GOT3 (cell line): ENCODE measurements around the gene RPTOR.
A peak's percentile ranks its signal among the peaks of the same experiment; 100 is the strongest.
"Not testable (repeated sequence)": the region's sequence is repeated elsewhere in the genome, so short reads cannot be mapped to it uniquely, and the experiment has no call there.

Experiments
- DNase-seq: peaks from one replicate; lab custom pipeline; 2025; ENCODE audit warnings: mixed read lengths; lab: John Stamatoyannopoulos, UW

Gene RPTOR

DNA sequence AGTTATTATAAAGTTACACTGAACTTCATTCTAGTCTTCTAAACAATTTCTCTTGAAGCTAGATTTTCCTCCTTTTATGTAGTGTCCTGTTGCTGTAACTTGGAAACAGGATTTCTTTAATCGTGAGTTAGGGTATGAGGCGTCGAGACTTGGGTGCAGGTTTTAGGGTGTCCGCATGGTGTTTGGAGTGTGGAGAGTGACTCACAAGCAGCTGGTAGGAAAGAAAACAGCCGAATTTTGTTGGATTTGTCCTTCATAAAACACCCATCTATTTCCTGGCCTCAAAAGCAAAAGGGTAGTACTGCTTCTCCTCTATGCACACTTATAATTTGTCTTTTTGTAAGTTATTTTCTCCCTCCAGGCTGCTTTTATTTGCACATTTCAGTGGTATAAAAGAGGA lies 1.6 kb downstream of the RPTOR start:
- no peak for DNase-seq

DNA sequence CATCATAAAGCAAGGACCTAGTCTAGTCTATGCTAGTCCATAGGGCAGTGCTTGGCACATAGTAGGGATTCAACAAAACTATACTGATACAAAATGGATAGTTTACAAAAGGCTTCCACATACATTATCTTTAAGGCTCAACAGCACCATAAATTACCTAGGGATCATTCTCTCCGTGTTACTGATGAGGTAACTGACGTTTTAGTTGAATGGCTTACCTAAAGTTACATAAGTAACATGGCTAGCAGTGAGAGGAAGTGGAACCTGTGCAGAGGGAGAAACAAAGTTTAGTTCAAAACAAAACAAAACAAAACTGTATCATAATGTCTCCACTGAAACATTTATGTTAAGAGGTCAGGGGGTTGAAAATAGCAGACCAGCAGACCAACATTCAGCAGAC lies 7.9 kb downstream of the RPTOR start:
- DNase-seq, result no peak

DNA sequence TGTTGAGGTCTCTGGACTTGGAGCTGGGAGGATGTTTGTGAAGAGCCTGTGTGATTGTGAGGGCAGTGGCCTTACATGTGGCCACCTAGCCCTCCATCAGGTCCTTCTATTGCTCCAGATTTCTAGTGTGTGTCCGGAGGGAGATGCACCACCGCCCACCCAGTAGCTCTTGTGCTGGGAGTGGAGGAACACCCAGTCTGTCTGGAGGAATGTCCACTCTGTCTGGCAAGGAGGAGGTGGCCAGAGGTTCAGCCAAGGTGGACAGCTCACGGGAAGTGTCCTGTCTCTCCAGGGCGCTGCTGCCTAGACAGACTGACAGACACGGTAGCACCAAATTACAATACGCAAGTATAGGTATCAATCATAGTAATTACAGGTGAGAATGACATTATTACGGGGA lies 10.6 kb downstream of the RPTOR start:
- DNase-seq, result no peak

DNA sequence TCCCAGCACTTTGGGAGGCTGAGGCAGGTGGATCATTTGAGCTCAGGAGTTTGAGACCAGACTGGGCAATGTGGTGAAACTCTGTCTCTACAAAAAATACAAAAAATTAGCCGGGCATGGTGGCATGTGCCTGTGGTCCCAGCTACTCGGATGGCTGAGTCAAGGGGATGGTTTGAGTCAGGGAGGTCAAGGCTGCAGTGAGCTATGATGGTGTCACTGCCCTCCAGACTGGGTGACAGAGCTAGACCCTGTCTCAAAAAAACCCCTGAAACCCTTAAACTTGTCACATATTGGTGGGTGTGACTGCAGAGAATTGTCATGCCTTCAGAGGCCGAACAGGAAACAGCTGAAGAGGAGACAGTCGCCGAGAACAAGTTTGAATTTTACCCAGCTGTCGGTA lies 13.4 kb downstream of the RPTOR start:
- no peak for DNase-seq

DNA sequence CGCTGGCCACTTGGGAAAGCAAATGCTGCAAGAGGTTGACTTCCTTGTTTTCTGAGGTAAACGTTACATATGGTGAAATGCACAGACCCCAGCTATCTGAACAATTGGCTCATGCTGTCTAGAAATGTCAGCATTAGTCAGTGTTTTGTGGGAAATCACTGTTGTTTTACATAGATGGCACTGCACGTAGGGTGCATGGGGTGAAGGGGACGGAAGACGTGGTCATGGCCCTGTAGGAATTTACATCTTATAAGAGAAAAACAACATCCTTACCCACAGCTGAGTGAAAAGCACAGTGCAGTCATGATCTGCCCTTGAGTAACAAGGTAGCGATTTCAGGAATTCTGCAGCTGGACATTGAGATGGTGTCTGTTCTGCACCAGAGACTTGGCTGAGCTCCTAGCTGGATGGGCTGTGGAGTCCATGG lies 15.2 kb downstream of the RPTOR start:
- no peak for DNase-seq

DNA sequence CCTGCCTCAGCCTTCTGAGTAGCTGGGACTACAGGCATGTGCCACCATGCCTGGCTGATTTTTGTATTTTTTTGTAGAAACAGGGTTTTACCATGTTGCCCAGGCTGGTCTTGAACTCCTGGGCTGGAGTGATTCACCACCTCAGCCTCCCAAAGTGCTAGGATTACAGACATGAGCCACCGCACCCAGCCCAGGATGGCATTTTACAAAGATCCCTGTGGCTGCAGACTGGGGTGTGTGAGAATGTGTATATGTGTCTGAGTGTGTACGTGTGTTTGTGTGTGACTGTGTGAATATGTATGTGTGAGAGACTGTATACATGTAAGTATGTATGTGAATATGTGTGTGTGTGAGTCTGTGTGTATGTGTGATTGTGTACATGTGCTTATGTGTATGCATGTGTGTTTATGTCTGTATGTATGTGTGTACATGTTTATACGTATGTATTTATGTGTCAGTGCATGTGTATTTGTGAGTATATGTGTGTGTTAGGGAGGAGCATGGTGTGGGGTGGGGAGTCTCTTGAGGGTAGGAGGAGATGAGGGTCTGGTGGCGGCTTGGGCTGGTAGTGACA lies 17.0 kb downstream of the RPTOR start:
- no peak for DNase-seq

DNA sequence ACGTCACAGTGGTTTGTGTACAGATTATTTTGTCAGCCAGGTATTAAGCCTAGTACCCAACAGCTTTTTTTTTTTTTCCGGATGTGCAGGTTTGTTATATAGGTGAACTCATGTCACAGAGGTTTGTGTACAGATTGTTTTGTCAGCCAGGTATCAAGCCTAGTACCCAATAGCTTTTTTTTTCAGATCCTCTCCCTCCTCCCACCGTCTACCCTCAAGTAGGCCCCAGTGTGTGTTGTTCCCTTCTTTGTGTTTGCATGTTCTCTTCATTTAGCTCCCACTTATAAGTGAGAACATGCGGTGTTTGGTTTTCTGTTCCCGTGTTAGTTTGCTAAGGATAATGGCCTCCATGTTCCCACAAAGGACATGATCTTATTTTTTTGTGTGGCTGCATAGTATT lies 19.9 kb downstream of the RPTOR start:
- DNase-seq, result no peak

DNA sequence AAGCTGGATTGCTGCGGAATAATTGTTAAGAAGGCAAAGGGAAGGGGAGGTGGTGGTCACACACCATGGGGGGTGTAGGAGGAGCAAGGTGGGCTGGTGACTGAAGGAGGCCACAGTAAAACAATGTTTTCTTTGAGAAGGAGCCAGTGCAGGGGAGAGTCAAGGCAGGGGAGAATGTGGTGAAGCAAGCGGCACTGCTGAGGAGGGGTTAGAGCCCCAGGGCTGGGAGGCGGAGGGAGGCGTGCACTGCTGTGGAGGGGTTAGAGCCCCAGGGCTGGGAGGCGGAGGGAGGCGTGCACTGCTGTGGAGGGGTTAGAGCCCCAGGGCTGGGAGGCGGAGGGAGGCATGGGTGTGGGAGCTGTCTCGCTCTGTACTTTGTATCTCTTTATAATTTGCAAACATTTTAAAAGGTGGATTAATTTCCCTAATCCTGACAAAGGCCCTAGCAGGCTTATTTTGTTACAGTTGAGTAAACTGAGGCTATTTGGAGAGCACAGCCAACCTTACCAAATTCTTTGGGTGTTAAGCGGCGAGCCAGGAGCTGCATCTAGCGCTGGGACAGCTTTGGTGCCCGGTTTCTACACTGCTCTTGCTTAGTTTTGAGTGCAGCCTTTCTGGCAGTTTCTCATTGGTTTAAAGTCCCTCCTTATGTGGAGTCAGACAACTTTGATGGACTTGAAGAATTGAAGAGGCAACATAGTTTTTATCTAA lies 20.9 kb downstream of the RPTOR start:
- DNase-seq, result no peak

DNA sequence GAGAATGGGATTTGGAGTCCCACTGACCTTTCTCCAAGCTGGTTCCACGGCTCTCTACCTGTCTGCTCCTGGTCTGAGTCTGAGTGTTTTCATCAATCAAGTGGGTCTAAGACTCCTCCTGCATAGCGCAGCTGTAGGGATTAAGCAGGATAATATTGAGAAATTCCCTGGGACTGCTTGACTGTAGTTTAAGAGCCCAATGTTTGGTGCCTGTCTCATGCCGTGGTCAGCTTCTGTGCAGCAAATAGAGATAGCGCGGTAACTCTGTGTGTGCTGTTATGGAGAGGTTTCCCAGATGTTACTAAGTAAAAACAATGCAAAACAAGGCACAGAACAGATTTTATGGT lies 21.4 kb downstream of the RPTOR start:
- no peak for DNase-seq

DNA sequence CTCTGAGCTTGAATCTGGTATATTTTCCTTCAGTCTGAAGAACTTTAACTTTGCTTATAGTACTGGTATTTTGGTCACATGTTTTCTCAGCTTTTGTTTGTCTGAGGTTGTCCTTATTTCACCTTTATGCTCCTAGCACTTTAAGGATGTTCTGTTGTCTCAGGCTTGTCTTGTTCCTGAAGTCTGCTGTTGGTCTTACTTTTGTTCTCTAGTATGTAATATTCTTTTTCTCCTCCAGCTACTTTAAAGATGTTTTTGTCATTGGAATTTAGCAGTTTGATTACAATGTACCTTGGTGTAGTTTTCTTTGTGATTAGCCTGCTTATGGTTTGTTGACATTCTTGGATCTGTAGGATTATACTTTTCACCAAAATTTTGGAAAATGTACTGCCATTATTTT lies 23.6 kb downstream of the RPTOR start:
- DNase-seq, result no peak

DNA sequence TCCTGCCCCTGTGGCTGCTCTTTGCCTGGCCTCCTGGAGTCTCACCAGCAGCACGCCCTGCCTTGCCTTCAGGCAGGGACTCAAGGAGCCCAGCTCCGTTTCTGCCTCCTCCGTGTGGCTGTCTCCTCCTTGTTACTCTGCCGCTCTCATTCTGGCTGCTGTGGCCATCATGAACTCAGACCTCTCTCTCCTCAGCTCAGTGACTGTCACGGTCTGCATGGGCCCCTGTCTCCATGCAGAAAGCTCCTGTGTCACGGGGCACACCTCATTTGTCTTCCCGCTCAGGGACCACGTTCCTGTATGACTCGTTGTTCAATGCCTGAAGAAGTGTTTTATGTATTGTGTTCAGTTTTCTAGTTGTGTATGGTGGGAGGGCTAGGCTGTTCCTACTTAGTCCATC lies 25.3 kb downstream of the RPTOR start:
- DNase-seq, result no peak

DNA sequence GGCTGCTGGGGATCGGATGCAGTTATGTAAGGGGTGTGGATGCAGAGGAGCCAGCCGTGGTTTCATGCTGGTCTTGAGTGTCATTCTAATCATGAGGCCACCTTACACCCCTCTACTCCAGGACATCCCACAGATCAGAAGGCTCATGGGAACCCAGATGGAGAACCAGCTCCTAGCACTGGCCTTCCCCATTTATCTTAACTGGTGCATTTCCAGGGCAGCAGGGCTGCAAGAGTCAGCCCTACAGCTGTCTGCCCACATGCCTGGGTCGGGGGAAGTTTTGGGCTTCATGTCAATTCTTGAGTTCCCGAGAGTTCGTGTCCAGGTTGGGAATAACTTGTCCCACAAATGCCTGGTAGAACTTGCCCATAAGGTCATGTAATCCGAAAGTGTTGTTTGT lies 29.1 kb downstream of the RPTOR start:
- DNase-seq, result no peak

DNA sequence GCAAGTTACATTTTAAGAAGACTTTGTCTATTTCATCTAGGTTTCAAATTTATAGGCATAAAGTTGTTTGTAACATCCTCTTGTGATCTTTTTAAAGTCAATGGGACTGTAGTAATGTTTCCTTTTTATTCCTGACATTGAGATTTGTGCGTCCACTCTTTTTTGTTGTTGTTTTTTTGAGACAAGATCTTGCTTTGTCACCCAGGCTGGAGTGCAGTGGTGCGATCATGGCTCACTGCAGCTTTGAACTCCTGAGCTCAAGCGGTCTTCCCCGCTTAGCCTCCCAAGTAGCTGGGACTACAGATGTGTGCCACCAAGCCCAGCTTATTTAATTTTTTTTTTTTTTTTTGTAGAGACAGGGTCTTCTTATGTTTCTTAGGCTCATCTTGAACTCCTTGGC lies 29.9 kb downstream of the RPTOR start:
- DNase-seq, result no peak

DNA sequence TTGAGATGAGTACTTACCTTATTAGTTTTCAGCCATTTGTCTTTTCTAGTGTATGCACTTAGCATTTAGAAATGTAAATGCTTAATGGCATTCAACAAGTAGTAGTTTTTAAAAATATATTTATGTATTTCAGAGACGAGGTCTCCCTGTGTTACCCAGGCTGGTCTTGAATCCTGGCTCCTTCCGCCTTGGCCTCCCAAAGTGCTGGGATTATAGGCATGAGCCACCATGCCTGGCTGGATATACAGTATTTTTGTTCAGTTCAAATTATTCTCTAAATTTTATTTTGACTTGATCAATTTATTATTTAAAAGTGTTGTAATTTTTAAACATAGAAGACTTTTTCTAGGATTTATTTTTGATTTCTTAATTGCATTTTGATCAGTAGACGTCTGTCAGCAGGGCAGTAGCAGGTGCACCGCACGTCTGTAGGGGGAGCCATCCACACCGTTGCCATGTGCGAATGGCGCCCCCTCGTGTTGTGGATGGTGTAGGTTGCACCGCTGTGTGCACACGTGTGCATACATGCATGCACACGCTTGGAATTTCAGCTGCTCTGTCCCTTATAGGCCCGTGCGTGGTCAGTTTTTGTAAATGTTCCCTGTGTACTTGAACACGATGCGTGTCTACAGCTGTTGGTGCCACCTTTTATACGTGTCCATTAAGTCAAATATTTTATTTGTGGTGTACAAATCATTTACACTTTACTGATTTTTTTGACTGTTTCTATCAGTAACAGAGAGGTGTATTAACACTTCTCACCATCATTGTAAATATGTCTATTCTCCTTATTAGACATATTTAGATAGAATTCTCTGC lies 30.6 kb downstream of the RPTOR start:
- peak; percentile 7 for DNase-seq

DNA sequence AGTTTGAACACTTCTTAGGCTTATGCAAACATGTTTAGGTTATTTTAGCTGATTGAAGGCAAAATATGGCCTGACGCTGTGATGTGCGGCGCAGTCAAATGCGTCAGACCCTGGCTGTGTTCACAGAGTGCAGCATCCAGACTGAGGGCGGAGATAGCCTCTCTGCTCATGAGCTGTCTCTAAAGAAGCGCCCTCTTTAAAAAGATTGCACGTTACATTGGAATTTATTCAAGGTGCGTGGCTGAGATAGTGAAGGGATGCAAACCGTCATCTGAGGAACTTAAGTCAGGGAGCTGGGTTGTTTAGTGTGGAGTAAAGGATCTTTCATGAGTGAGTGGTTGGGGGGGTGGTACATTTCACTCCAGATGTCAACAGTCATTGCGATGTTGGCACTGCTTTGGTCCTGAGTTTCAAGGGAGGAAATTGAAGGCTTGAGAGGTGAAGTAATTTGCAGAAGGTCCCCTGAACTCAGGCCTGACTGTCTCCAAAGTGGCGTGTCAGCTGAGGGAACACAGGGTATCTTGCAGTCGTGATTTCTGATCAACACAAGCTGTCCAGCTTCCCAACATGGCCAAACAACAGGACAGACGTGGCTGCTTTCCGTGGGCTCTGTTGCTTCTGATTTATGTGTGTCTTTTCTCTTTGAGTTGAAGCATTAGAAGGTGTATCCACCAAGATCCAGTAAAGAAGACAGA lies 33.4 kb downstream of the RPTOR start:
- DNase-seq, result no peak

DNA sequence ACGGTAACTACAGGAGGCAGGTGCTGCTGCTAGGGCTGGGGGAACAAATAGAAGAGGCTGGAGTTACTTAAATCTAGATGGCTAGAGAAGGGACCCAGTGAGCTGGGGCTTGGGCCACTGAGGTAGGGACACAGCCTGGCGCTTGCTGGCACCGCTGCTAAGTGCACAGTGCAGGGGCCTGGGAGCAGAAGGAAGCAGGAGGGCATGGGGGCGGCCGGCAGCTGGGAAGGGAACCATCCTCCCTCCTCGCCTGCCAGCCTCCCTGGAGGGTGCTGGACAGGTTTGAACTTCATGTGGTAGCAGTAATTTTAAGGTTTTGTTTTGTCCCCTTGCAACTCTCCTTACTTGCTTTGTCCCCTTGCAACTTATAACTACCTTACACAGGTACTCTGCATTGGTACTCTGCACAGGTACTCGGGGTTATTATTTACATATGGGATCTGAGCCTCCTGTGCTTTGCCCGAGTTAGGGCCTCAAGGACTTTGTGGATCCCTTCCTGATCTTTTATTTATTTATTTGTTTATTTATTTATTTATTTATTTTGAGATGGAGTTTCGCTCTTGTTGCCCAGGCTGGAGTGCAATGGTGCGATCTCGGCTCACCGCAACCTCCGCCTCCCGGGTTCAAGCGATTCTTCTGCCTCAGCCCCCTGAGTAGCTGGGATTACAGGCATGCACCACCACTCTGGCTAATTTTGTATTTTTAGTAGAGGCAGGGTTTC lies 34.2 kb downstream of the RPTOR start:
- DNase-seq, result not testable (repeated sequence)

DNA sequence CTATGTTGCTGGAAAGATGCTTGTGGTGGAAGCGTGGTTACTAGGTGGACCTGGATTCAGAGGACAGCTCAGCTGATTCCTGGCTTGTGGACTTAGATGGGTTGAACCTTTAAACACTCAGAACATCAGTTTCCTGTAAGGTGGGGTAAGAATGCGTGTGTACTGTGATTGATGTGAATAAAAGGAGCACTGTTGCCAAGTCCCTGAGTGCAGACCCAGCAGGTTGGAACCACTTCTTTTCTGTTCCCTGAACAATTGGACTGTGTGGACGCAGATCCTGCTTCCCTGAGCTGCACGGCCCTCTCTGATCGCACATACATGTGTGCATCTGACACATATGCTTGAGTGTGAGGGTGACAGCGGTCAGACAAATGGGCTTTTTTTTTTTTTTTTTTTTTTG lies 37.5 kb downstream of the RPTOR start:
- DNase-seq, result no peak

DNA sequence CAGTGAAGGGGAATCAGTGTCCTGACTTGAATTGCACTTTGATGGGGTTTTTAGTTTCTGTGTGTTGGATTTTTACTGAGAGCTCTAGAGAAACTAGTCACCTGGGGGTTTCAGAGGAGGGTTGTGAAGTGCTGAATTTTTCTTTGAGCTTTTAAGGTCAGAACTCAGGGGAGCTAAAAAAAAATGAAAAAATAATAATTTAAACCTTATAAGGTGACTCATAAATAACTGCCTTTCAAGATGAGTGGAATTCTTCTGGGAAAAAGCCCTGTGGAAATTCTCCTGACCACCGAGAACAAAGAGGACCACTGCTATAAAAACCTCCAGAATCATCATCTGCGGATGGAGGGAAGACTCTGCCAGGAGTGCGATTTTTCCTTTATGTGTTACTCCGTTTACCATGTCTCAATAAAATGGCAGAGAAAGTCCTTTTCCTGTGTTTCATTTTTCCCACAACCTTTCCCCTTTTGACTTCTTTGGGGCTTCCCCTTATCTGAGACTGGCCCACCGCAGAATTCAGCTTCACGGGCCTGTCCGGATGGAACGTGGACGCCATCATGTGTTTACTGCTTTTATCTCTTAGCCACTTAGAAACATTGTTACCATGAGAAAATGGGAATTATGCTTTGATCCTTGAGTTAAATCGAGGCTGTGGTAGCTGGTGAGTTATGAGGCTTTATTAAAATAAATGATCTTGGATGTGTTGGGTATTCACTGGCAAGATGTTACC lies 39.7 kb downstream of the RPTOR start:
- DNase-seq, result no peak

DNA sequence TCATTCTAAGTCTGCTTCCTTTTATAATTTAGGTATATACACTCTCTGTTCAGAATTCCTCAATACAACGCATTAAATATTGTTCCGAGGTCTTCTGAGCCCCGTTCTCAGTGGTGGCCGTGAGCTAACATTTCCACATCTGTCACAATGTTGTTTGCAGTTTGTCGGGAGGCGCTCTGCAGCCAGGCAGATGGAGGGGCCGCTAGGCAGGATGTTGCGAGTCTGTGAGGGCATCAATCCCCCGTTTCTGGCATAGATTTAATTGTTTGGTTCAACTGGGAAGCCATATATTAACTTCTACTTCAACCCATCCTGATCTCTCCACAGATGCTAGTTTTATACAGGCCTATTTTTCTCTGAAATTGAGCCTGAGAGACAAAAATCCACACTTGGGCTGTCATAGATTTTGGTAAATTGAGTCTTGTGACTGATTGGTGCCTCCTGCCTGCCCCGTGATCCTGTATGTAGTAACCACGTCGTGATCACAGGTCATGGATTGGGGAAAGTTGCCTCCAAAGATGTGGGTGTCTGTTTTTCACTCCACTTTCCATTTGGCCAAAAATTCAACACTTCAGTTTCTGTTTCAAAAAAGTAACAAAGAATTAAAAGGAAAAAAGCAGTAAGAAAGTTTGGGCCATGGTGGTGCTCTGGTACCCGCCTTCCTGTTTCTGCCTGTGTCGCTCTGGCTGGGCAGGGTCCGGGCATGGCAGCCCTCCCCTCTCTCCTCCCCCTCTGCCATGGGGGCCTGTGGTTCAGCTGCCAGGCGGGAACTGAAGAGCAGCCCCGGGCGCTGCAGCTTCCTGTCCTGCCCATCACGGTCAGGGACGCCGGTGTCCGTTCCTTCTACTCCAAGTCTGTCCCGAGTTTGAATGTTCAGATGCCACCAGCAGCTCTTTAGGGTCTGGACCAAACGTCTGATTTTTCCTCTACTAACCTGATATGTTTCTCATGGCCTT lies 41.5 kb downstream of the RPTOR start:
- DNase-seq, result no peak

DNA sequence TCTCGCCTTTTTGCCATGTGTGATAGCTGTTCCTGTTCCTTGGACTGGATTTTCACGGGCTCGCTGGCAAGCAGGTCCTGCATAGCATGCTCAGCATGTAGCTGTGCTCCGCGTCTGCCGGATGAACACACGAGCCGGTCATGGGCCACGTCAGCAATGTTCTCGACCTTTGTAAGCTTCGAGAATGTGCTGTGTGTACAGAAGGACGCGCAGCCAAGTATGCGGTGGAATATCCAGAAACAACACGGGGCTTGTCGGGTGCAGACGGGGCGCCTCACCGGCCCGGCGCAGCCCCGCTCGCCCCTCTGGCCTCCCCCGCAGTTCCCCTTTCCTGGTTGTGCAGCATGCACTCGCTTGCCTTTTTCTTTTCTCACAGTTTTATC lies 42.2 kb downstream of the RPTOR start:
- DNase-seq, result no peak
